Hepatocyte (in vitro differentiated cells): ENCODE data around the gene SALL1. TPM values are rescaled to one million over a fixed set of nuclear protein-coding genes. Genes with fewer than 3 reads are reported as not detected.

Experiments used
- DNase-seq: peaks from one replicate; pipeline ENCODE4 v3.0.0-alpha.2; 2016; ENCODE audit warnings: low spot score
- H2AFZ ChIP-seq: fragments of 200-600 bp; sonication (generic); 2 replicates; pipeline ENCODE4 v1.6.0; 2016; ENCODE audit warnings: antibody characterized with exemption, mild to moderate bottlenecking
- H3K27ac ChIP-seq: fragments of 200-600 bp; sonication (generic); 2 replicates; pipeline ENCODE4 v1.5.1; 2016; ENCODE audit warnings: mild to moderate bottlenecking
- H3K27me3 ChIP-seq: fragments of 200-600 bp; sonication (generic); 2 replicates; pipeline ENCODE4 v1.6.1; 2016
- H3K36me3 ChIP-seq: fragments of 200-600 bp; sonication (generic); replicated peaks from 2 replicates; pipeline ENCODE4 v1.5.1; 2016; ENCODE audit warnings: low read depth; ENCODE audit not compliant: insufficient read depth
- H3K4me1 ChIP-seq: fragments of 200-600 bp; sonication (generic); 2 replicates; pipeline ENCODE4 v1.5.1; 2016; ENCODE audit warnings: mild to moderate bottlenecking, moderate library complexity; ENCODE audit not compliant: insufficient read depth
- H3K4me2 ChIP-seq: fragments of 200-600 bp; sonication (generic); 2 replicates; pipeline ENCODE4 v1.6.0; 2016
- H3K4me3 ChIP-seq: fragments of 200-600 bp; sonication (generic); 2 replicates; pipeline ENCODE4 v1.5.1; 2016; ENCODE audit warnings: mild to moderate bottlenecking
- H3K79me2 ChIP-seq: fragments of 200-600 bp; sonication (generic); 2 replicates; pipeline ENCODE4 v1.6.0; 2017; ENCODE audit warnings: mild to moderate bottlenecking
- H3K9me2 ChIP-seq: fragments of 200-600 bp; sonication (generic); replicated peaks from 2 replicates; pipeline ENCODE4 v1.6.0; 2017; ENCODE audit warnings: mild to moderate bottlenecking; ENCODE audit not compliant: insufficient read depth
- H3K9me3 ChIP-seq: fragments of 200-600 bp; sonication (generic); 2 replicates; pipeline ENCODE4 v1.5.1; 2016; ENCODE audit warnings: low read depth, mild to moderate bottlenecking
- H4K20me1 ChIP-seq: fragments of 200-600 bp; sonication (generic); 2 replicates; pipeline ENCODE4 v1.6.0; 2016; ENCODE audit warnings: mild to moderate bottlenecking; ENCODE audit not compliant: insufficient read depth, poor library complexity, severe bottlenecking
- CTCF ChIP-seq: fragments of 200-600 bp; sonication (generic); IDR thresholded peaks from 2 replicates; pipeline ENCODE4 v1.5.1; 2016; ENCODE audit warnings: antibody characterized with exemption, mild to moderate bottlenecking; ENCODE audit not compliant: poor library complexity
- EZH2 ChIP-seq: fragments of 200-600 bp; sonication (generic); IDR thresholded peaks from 2 replicates; pipeline ENCODE4 v1.6.1; 2016; ENCODE audit warnings: antibody characterized with exemption, mild to moderate bottlenecking, borderline replicate concordance
- EZH2phosphoT487 ChIP-seq: fragments of 200-600 bp; sonication (generic); IDR thresholded peaks from one replicate; pipeline ENCODE4 v1.6.1; 2018; ENCODE audit warnings: antibody characterized with exemption, mild to moderate bottlenecking, low read depth, moderate library complexity; ENCODE audit not compliant: unreplicated experiment, severe bottlenecking
- WGBS: methylation state at CpG from one replicate; pipeline ENCODE4 v1.1.6; 2016; ENCODE audit warnings: low lambda C conversion rate; ENCODE audit errors: missing lambda C conversion rate; 5-methylcytosine and 5-hydroxymethylcytosine counted together
- polyA plus RNA-seq: library from polyadenylated mRNA; unstranded; fragments of >200 nt; fragmentation: Nextera tagmentation; extraction: Ambion mirVana; gene quantifications from 2 replicates; pipeline ENCODE4 v1.2.1, GENCODE V29; 2016
- total RNA-seq: library from RNA; depleted of rRNA; stranded (reverse); fragments of >200 nt; gene quantifications from 2 replicates; pipeline ENCODE4 v1.2.3, GENCODE V29; 2014

Gene SALL1
- total and polyA plus RNA-seq, 2 experiments from 2014 or later, result 2.4 to 5.4 TPM

DNA sequence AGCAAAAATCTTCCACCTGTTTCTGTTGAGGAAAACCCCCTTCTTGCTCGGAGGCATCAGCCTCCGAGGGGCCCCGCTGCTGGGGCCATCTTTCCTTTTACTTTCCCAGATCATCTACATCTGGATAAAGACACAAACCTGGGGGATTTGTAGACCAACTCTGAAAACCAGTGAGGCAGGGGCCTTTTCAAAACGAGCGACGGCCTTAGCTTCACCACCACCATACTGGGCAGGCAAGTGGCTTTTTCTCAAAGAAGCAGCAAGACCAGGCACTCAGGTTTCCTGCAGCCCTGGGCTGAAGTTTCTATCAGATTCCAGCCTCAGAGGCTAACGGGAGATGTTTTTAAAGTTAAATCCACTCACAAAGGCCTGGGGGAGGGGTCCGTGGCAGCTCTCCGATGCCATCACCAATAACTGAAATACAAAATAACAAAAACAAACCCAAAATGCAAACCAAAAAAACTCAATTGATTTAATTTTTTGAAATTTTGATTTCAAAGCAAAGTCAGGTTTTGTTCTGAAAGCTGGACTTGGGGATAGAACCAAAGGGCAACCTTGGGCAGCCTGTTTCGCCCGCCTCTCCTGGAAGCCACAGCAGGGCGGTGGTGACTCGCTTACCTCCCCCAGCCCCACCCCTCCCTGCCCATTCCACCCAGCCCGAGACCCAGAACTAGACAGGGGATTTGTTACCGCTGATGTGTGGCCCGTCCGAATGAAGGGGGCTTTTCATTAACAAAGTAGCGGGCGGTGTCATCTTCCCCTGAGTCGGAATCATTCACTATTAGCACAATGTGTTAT is 55.8 kb downstream of the SALL1 start:
- H2AFZ ChIP-seq, result no peak overlapping the region
- no peak overlapping the region for H3K27ac ChIP-seq
- TF ChIP-seq EZH2 (no peak), CTCF (no peak), EZH2phosphoT487 (no peak)
- no peaks in the 10 kb centered on the region for H3K4me1 ChIP-seq
- H3K9me3 ChIP-seq, result no peaks in the 10 kb centered on the region
- peak overlapping the region; percentile 36 for H3K4me2 ChIP-seq
- H3K36me3 ChIP-seq, result no peaks in the 10 kb centered on the region
- no peaks in the 10 kb centered on the region for H3K27me3 ChIP-seq
- no peak overlapping the region for H3K4me3 ChIP-seq
- H4K20me1 ChIP-seq, result no peaks in the 10 kb centered on the region
- H3K9me2 ChIP-seq, result no peaks in the 10 kb centered on the region
- WGBS, result 63% methylated on average over 20 of the region's 20 CpGs
- H3K79me2 ChIP-seq, result no peaks in the 10 kb centered on the region
- no peak for DNase-seq

- Histone ChIP-seq H3K9me3 (no peaks in the 10 kb centered on the region), H2AFZ (no peak overlapping the region), H3K27ac (no peak overlapping the region), H3K4me1 (no peaks in the 10 kb centered on the region), H3K79me2 (no peaks in the 10 kb centered on the region), H3K4me3 (no peak overlapping the region), H3K9me2 (no peaks in the 10 kb centered on the region), H3K4me2 (no peak overlapping the region), H4K20me1 (no peaks in the 10 kb centered on the region), H3K27me3 (no peaks in the 10 kb centered on the region), H3K36me3 (no peaks in the 10 kb centered on the region)
- 74% methylated on average over 5 of the region's 5 CpGs for WGBS
- no peak for DNase-seq
- no peak for TF ChIP-seq CTCF
- no peak for TF ChIP-seq EZH2phosphoT487
- TF ChIP-seq EZH2, result no peak
Measured at GRCh38 chr16:51093726-51094280, 57.3 kb downstream of the SALL1 start.
